Measurements from ENCODE around the gene HOXD9.

Gene HOXD9

GRCh38 chr2:176165370-176166050, 43.0 kb downstream of the HOXD9 start:
- DNase-seq (ENCODE audit: low read depth, low spot score): no peak

- DNase-seq (ENCODE audit: low read depth, low spot score): no peak
Measured at GRCh38 chr2:176166272-176166671, 43.8 kb downstream of the HOXD9 start.

GRCh38 chr2:176167398-176167797, 44.9 kb downstream of the HOXD9 start:
- DNase-seq (ENCODE audit: low read depth, low spot score): no peak

GRCh38 chr2:176169181-176169580, 46.7 kb downstream of the HOXD9 start:
- DNase-seq (ENCODE audit: low read depth, low spot score): no peak

- DNase-seq (ENCODE audit: low read depth, low spot score): no peak
Measured at GRCh38 chr2:176169711-176170110, 47.2 kb downstream of the HOXD9 start.

- no peak for DNase-seq (ENCODE audit: low read depth, low spot score)
Measured at GRCh38 chr2:176170602-176171305, 48.2 kb downstream of the HOXD9 start.

- no peak for DNase-seq (ENCODE audit: low read depth, low spot score)
Measured at GRCh38 chr2:176171351-176172006, 49.0 kb downstream of the HOXD9 start.

- no peak for DNase-seq (ENCODE audit: low read depth, low spot score)
Measured at GRCh38 chr2:176172007-176172894, 49.7 kb downstream of the HOXD9 start.

- DNase-seq (ENCODE audit: low read depth, low spot score): no peak
Measured at GRCh38 chr2:176172895-176173566, 50.5 kb downstream of the HOXD9 start.

- no peak for DNase-seq (ENCODE audit: low read depth, low spot score)
Measured at GRCh38 chr2:176173567-176174381, 51.3 kb downstream of the HOXD9 start.

- no peak for DNase-seq (ENCODE audit: low read depth, low spot score)
Measured at GRCh38 chr2:176174382-176174823, 51.9 kb downstream of the HOXD9 start.
